DMS79 treated with DMSO at 0.1 percent for 48 hours (cell line): ENCODE results near the gene CFAP52.
"Not testable (repeated sequence)": the region's sequence is repeated elsewhere in the genome, so short reads cannot be mapped to it uniquely, and the experiment has no call there.

Experiments
- DNase-seq: peaks from one replicate; lab custom pipeline; 2025; lab: John Stamatoyannopoulos, UW

The CFAP52 gene

GRCh38 chr17:9646546-9646885 lies 70.1 kb downstream of the CFAP52 start:
- DNase-seq = no peak

GRCh38 chr17:9647014-9647413 lies 70.6 kb downstream of the CFAP52 start:
- peak; percentile 15 for DNase-seq

GRCh38 chr17:9648521-9649110 lies 72.2 kb downstream of the CFAP52 start:
- no peak for DNase-seq

GRCh38 chr17:9658593-9659211 lies 82.3 kb downstream of the CFAP52 start:
- no peak for DNase-seq

GRCh38 chr17:9661027-9661426 lies 84.6 kb downstream of the CFAP52 start:
- no peak for DNase-seq

GRCh38 chr17:9663511-9663910 lies 87.1 kb downstream of the CFAP52 start:
- not testable (repeated sequence) for DNase-seq

GRCh38 chr17:9666461-9667050 lies 90.1 kb downstream of the CFAP52 start:
- DNase-seq = no peak

GRCh38 chr17:9668517-9668916 lies 92.1 kb downstream of the CFAP52 start:
- DNase-seq = no peak

GRCh38 chr17:9669551-9670008 lies 93.1 kb downstream of the CFAP52 start:
- DNase-seq = no peak

GRCh38 chr17:9670596-9670995 lies 94.2 kb downstream of the CFAP52 start:
- DNase-seq = no peak

- DNase-seq = no peak
Observed at GRCh38 chr17:9671559-9671958, 95.1 kb downstream of the CFAP52 start.

GRCh38 chr17:9672266-9672665 lies 95.8 kb downstream of the CFAP52 start:
- DNase-seq = no peak

GRCh38 chr17:9672691-9673090 lies 96.2 kb downstream of the CFAP52 start:
- DNase-seq = no peak

GRCh38 chr17:9676084-9676483 lies 99.6 kb downstream of the CFAP52 start:
- DNase-seq = no peak

GRCh38 chr17:9676820-9677310 lies 100.4 kb downstream of the CFAP52 start:
- no peak for DNase-seq

- no peak for DNase-seq
Observed at GRCh38 chr17:9677411-9677810, 101.0 kb downstream of the CFAP52 start.

- DNase-seq = no peak
Observed at GRCh38 chr17:9677896-9678295, 101.5 kb downstream of the CFAP52 start.

GRCh38 chr17:9684955-9685621 lies 108.6 kb downstream of the CFAP52 start:
- DNase-seq = no peak
